Stimulated activated CD4-positive, alpha-beta T cell treated with anti-CD3 and anti-CD28 coated beads, Interleukin-2, amount 100 ng/mL, for 4 hours (primary cell): ENCODE measurements around the gene CTPS2.
"Not testable (repeated sequence)": the region's sequence is repeated elsewhere in the genome, so short reads cannot be mapped to it uniquely, and the experiment has no call there.

ENCODE experiments used
- DNase-seq: peaks from one replicate; pipeline ENCODE4 v3.0.0-alpha.2; 2020; ENCODE audit warnings: low read depth

The CTPS2 gene, protein sequence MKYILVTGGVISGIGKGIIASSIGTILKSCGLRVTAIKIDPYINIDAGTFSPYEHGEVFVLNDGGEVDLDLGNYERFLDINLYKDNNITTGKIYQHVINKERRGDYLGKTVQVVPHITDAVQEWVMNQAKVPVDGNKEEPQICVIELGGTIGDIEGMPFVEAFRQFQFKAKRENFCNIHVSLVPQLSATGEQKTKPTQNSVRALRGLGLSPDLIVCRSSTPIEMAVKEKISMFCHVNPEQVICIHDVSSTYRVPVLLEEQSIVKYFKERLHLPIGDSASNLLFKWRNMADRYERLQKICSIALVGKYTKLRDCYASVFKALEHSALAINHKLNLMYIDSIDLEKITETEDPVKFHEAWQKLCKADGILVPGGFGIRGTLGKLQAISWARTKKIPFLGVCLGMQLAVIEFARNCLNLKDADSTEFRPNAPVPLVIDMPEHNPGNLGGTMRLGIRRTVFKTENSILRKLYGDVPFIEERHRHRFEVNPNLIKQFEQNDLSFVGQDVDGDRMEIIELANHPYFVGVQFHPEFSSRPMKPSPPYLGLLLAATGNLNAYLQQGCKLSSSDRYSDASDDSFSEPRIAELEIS

DNA sequence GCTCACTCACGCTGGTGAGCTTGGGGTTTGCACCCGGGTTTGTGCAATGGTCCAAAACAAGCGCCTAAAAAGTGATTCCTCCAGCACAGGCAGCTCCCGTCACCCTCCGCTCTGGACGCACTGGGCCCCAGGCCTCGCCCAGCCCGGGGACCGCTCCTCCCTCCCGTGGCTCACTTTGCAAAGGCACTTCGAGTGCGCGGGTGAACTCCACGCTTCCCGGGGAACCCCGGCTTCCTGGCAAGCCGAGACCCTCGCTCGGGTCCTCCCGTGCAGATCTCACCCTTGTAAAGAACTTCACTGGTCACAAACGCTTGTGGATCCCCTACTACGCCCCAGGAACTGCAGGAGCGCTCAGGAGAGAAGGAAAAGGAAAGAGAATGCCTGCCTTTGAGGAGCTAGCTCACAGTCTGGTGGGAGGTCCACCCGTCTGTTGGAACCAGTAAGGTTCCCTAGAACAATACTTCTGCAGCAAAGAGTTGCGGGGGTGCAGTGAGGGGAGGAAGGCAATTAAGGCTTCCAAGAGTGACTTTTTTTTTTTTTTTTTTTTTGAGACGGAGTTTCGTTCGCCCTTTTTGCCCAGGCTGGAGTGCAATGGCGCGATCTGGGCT lies at the start of gene CTPS2:
Gene CTPS2 (minus strand): TSS at position 122 of the 608 bp plus-strand sequence. CDS start 9,767 bp downstream, outside the sequence.
- no peak for DNase-seq

DNA sequence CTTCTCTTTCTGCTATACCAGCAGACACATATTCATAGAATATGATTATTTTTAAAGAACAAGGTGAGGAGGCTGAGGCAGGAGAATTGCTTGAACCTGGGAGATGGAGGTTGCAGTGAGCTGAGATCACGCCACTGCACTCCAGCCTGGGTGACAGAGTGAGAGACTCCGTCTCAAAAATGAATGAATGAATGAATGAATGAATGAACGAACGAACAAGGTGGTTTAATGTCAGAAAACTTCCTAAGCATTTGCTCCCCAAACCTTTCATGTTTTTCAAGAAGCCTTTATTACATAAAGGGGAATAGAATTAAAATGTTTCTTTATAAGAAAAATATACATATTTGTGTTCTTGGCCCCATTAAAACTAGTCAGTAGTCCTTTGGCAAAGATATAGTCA lies 49.0 kb upstream of the CTPS2 start:
- DNase-seq: not testable (repeated sequence)

GRCh38 chrX:16756724-16757123 lies 44.3 kb upstream of the CTPS2 start:
- DNase-seq: no peak

DNA sequence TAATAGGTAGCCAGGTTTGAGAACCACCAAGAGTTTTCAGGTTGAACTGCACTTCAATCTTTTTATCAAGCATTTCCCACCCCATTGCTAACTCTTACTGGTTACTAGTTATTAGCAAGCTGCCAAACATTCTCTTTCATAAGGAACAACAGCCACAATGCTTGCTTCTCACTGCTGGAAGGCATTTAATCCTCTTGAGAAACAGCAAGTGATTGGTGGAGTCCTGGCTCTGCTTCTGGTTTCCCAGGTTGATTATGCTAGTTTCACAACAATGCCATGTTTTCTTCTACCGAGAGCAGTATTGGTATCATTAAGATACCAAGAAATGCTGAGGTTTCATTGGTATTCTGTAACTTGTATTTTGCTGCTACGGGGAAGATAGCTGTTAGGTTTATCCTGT lies 41.5 kb upstream of the CTPS2 start:
- no peak for DNase-seq

- DNase-seq: no peak
Measured at GRCh38 chrX:16750136-16750535, 37.7 kb upstream of the CTPS2 start.

GRCh38 chrX:16748425-16748824 lies 36.0 kb upstream of the CTPS2 start:
- no peak for DNase-seq

- no peak for DNase-seq
Measured at GRCh38 chrX:16745659-16746058, 33.2 kb upstream of the CTPS2 start.

GRCh38 chrX:16745102-16745501 lies 32.6 kb upstream of the CTPS2 start:
- no peak for DNase-seq

- no peak for DNase-seq
Measured at GRCh38 chrX:16743604-16744325, 31.3 kb upstream of the CTPS2 start.

GRCh38 chrX:16739574-16739973 lies 27.1 kb upstream of the CTPS2 start:
- DNase-seq: no peak

- no peak for DNase-seq
Measured at GRCh38 chrX:16737024-16737423, 24.6 kb upstream of the CTPS2 start.

- DNase-seq: no peak
Measured at GRCh38 chrX:16733013-16733412, 20.5 kb upstream of the CTPS2 start.

GRCh38 chrX:16730450-16730849 lies 18.0 kb upstream of the CTPS2 start:
- DNase-seq: no peak

DNA sequence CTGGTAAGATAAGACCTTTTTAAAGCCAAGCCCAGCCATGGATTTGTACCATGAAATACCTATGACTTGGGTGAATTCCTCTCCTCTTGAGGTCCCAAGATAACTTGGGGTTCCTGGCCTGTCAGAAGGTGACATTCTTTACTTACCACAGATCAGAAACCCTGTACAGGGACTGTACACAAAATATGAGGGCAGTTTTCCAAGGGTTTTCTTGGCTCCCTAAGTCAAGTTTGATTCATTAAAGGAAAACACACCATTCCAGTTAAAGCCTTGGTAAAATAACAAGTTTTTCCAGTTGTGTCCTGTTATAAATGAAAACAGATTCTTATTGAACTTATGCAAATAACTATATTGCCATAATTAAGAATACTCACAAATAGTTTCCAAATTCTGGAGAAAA lies 15.2 kb upstream of the CTPS2 start:
- DNase-seq: no peak

- DNase-seq: not testable (repeated sequence)
Measured at GRCh38 chrX:16726347-16726988, 14.0 kb upstream of the CTPS2 start.

GRCh38 chrX:16725072-16725471 lies 12.6 kb upstream of the CTPS2 start:
- no peak for DNase-seq

DNA sequence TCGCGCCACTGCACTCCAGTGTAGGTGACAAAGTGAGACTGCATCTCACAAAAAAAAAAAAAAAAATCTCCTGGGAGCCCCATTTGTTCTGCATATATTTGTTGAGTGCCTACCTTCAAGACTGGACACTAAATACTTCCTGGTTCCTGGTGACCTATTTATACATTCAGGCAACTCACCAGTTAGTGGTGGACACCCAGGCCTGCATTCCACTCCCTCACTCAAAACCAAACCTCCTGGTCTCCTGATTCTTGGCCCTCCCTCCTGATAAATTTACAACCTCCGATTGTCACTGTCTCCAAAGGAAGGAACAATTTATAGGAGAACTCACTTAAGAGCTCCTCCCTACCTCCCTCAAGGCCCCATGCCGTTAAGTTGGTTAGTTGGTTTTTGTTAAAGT lies 10.0 kb upstream of the CTPS2 start:
- no peak for DNase-seq

- peak; percentile 82 for DNase-seq
Measured at GRCh38 chrX:16719334-16720084, 7.0 kb upstream of the CTPS2 start, which contains the start of gene SYAP1. Gene SYAP1, plus strand, starts transcription at chrX:16719612. Its CDS starts 113 bp downstream, at chrX:16719725.

DNA sequence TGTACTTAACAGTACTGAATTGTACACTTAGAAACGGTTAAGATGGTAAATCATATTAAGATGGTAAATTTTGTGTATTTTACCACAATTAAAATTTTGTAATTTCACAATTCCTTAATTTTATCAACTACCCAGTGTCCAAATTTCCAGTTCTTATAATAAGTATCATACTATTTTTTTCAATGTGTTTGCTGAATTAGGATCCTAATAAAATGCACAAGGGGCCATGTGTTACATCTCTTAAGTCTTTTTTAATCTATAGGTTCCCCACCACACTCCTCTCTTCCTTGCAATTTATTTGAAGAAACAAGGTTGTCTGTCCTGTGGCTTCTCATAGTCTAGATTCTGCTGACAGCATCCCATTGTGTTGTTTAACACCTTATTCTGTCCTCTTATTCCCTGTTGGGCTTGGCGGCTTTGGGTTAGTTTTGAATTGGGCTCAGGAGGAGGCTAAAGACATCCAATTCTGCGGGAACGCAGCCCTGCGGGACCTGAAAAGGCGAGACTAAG lies 6.4 kb upstream of the CTPS2 start:
- no peak for DNase-seq

DNA sequence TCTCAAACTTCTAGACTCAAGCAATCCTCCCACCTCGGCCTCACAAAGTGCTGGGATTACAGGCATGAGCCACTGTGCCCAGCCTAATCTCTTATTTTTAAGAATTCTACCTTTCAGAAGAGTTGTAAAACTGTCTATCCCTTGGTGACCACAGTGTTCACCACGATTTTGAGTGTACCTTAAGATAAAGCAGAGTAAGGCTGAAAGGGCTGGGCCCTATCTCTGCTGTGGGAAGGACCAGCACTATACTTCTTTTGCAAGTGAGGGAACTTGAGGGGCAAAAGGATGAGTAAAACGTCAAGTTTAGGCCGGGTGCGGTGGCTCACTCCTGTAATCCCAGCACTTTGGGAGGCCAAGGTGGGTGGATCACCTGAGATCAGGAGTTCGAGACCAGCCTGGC lies 4.0 kb upstream of the CTPS2 start:
- not testable (repeated sequence) for DNase-seq

- DNase-seq: not testable (repeated sequence)
Measured at GRCh38 chrX:16715638-16716037, 3.2 kb upstream of the CTPS2 start.
